ENCODE measurements around the gene FAM171A1.

The FAM171A1 gene

GRCh38 chr10:15166325-15166724, 204.8 kb downstream of the FAM171A1 start:
- TF ChIP-seq, protein P1, sequence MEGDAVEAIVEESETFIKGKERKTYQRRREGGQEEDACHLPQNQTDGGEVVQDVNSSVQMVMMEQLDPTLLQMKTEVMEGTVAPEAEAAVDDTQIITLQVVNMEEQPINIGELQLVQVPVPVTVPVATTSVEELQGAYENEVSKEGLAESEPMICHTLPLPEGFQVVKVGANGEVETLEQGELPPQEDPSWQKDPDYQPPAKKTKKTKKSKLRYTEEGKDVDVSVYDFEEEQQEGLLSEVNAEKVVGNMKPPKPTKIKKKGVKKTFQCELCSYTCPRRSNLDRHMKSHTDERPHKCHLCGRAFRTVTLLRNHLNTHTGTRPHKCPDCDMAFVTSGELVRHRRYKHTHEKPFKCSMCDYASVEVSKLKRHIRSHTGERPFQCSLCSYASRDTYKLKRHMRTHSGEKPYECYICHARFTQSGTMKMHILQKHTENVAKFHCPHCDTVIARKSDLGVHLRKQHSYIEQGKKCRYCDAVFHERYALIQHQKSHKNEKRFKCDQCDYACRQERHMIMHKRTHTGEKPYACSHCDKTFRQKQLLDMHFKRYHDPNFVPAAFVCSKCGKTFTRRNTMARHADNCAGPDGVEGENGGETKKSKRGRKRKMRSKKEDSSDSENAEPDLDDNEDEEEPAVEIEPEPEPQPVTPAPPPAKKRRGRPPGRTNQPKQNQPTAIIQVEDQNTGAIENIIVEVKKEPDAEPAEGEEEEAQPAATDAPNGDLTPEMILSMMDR (IDR thresholded peaks at IDR 0.05; ENCODE audit: poor library complexity, severe bottlenecking): no peak
- Histone ChIP-seq H3K27me3 (ENCODE audit: insufficient read depth, poor library complexity, severe bottlenecking) (no peaks in the 10 kb centered on the region), H3K4me3 (ENCODE audit: severe bottlenecking) (no peak overlapping the region), H3K9me3 (ENCODE audit: severe bottlenecking) (peaks cover 3% of the 10 kb centered on the region), H3K4me1 (ENCODE audit: insufficient read depth, poor library complexity, severe bottlenecking) (peaks cover 4% of the 10 kb centered on the region), H3K36me3 (ENCODE audit: low read depth) (no peaks in the 10 kb centered on the region; the same call in 1 of the 2 replicates), H3K27ac (ENCODE audit: poor library complexity, severe bottlenecking) (no peak overlapping the region)
- DNase-seq (ENCODE audit: low spot score): no peak
- no peak for ATAC-seq (ENCODE audit: low read depth)

GRCh38 chr10:15163253-15163828, 207.7 kb downstream of the FAM171A1 start:
- DNase-seq (ENCODE audit: low spot score): no peak
- no peak overlapping the region for H3K27ac ChIP-seq (ENCODE audit: poor library complexity, severe bottlenecking)
- TF ChIP-seq, protein P1 (IDR thresholded peaks at IDR 0.05; ENCODE audit: poor library complexity, severe bottlenecking): no peak
- H3K27me3 ChIP-seq (ENCODE audit: insufficient read depth, poor library complexity, severe bottlenecking): no peaks in the 10 kb centered on the region
- no peak overlapping the region for H3K4me3 ChIP-seq (ENCODE audit: severe bottlenecking)
- no peaks in the 10 kb centered on the region; the same call in 1 of the 2 replicates for H3K36me3 ChIP-seq (ENCODE audit: low read depth)
- H3K9me3 ChIP-seq (ENCODE audit: severe bottlenecking): peaks cover 3% of the 10 kb centered on the region
- no peaks in the 10 kb centered on the region for H3K4me1 ChIP-seq (ENCODE audit: insufficient read depth, poor library complexity, severe bottlenecking)
- no peak for ATAC-seq (ENCODE audit: low read depth)
